Endothelial cell of umbilical vein (primary cell): Measurements from ENCODE around the gene TTC21A.

Experiments
- EZH2 ChIP-seq: IDR thresholded peaks from 2 replicates; pipeline ENCODE4 v1.6.1; 2012; ENCODE audit warnings: borderline replicate concordance, low read depth, mild to moderate bottlenecking, moderate library complexity, low read length, inconsistent platforms; ENCODE audit not compliant: severe bottlenecking
- JUN ChIP-seq: IDR thresholded peaks from 2 replicates; pipeline ENCODE4 v1.6.1; 2011; ENCODE audit warnings: borderline replicate concordance, low read depth; ENCODE audit not compliant: insufficient read length, insufficient read depth
- POLR2A ChIP-seq: IDR thresholded peaks from 2 replicates; pipeline ENCODE4 v1.6.1; 2012; ENCODE audit warnings: low read depth, mild to moderate bottlenecking, control low read depth, low read length
- TF ChIP-seq, protein P1 (sequence below), 2 donors: IDR thresholded peaks; 1 replicate in 1 of 2; 2 replicates in 1 of 2; pipeline ENCODE4 v1.5.1; 2011; ENCODE audit warnings: low read length in 2 of 2, mild to moderate bottlenecking in 2 of 2, moderate library complexity in 2 of 2, control low read depth in 1 of 2, inconsistent platforms in 1 of 2, low read depth in 1 of 2; ENCODE audit not compliant: insufficient read depth in 1 of 2; ENCODE audit errors: extremely low read depth in 1 of 2
- TF ChIP-seq, protein P2 (sequence below): IDR thresholded peaks from 2 replicates; pipeline ENCODE4 v1.6.1; 2011; ENCODE audit not compliant: insufficient read depth, insufficient read length

DNA sequence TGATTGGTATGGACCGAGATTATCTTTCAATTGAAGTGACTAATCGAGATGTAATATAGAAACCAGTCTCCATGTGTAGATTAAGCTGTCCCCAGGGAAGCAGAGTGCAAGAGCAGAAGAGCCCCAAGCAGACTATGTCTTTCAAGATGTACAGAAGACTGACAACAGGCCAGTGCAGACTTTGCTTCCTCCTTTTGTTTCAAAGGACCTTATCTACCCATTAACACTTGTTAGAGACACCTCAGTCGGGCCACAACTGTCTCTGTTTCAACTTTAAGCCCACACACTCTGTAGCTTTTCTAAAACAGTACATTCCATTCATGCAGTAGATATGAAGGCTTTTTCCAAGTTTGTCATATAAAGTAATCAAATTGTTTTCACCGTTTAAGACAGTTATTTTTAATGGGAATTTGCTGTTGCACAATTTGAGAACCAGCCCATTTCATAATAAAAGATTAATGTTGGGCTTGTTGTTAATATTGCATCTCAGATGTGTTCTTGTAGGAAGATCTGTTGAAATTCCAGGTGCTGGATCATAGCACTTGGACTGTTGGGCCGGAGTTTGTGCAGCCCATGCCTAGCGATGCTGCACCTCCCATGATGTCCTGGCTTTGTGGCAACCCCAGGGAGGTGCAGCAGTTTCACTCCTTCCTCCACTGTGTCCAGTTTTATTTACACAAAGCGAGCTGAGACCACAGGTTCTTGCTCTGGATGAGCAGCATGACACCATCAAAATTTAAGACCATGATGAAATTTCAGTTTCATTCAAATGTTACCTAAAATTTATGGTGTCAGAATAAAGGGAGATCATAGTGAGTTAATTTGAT lies 12.4 kb upstream of the TTC21A start:
- no peak for TF ChIP-seq JUN
- TF ChIP-seq, protein P1, sequence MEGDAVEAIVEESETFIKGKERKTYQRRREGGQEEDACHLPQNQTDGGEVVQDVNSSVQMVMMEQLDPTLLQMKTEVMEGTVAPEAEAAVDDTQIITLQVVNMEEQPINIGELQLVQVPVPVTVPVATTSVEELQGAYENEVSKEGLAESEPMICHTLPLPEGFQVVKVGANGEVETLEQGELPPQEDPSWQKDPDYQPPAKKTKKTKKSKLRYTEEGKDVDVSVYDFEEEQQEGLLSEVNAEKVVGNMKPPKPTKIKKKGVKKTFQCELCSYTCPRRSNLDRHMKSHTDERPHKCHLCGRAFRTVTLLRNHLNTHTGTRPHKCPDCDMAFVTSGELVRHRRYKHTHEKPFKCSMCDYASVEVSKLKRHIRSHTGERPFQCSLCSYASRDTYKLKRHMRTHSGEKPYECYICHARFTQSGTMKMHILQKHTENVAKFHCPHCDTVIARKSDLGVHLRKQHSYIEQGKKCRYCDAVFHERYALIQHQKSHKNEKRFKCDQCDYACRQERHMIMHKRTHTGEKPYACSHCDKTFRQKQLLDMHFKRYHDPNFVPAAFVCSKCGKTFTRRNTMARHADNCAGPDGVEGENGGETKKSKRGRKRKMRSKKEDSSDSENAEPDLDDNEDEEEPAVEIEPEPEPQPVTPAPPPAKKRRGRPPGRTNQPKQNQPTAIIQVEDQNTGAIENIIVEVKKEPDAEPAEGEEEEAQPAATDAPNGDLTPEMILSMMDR (IDR thresholded peaks at IDR 0.05; ENCODE audit: extremely low read depth in 1 of 2, insufficient read depth in 1 of 2, low read depth in 1 of 2, low read length in 2 of 2) = no peak
- TF ChIP-seq, protein P2, sequence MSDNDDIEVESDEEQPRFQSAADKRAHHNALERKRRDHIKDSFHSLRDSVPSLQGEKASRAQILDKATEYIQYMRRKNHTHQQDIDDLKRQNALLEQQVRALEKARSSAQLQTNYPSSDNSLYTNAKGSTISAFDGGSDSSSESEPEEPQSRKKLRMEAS = no peak
- TF ChIP-seq POLR2A = no peak
- TF ChIP-seq EZH2 = no peak
